H1 (cell line): ENCODE data around the gene NRIP3.

ENCODE experiments used
- PHF8 ChIP-seq: fragments of 200-600 bp; sonication (generic); conservative IDR thresholded peaks from 2 replicates; pipeline ENCODE4 v1.7.1; 2012; ENCODE audit warnings: low read depth, mild to moderate bottlenecking, inconsistent platforms, low read length, moderate library complexity
- TF ChIP-seq, protein P1 (sequence below): fragments of 300-600 bp; sonication (generic); IDR thresholded peaks from 2 replicates; pipeline ENCODE4 v1.7.1; 2012; ENCODE audit warnings: low read length, moderate library complexity, mild to moderate bottlenecking, inconsistent platforms; ENCODE audit not compliant: insufficient replicate concordance
- TF ChIP-seq, protein P2 (sequence below): IDR thresholded peaks from 2 replicates; pipeline ENCODE4 v1.6.1; 2012; ENCODE audit warnings: inconsistent platforms

DNA sequence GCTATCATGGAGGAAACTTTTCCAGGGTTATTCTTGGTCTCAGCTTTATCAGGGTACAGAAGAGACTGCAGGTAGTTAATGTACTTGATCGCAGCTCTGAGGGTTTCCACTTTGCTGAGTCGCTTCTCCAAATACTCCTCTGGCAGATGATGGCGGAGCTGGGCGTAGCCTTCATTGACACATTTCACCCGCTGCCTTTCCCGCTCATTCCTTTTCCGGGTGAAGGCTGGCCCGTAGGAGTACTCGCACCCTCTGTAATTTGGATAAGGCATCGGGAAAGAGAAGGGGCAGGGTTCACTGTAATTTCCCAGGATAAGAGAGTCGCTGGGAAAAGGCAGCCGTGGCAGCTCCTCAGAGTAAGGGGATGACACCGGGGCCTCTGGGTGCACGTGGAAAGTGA lies 66.1 kb downstream of the NRIP3 start:
- TF ChIP-seq, protein P1, sequence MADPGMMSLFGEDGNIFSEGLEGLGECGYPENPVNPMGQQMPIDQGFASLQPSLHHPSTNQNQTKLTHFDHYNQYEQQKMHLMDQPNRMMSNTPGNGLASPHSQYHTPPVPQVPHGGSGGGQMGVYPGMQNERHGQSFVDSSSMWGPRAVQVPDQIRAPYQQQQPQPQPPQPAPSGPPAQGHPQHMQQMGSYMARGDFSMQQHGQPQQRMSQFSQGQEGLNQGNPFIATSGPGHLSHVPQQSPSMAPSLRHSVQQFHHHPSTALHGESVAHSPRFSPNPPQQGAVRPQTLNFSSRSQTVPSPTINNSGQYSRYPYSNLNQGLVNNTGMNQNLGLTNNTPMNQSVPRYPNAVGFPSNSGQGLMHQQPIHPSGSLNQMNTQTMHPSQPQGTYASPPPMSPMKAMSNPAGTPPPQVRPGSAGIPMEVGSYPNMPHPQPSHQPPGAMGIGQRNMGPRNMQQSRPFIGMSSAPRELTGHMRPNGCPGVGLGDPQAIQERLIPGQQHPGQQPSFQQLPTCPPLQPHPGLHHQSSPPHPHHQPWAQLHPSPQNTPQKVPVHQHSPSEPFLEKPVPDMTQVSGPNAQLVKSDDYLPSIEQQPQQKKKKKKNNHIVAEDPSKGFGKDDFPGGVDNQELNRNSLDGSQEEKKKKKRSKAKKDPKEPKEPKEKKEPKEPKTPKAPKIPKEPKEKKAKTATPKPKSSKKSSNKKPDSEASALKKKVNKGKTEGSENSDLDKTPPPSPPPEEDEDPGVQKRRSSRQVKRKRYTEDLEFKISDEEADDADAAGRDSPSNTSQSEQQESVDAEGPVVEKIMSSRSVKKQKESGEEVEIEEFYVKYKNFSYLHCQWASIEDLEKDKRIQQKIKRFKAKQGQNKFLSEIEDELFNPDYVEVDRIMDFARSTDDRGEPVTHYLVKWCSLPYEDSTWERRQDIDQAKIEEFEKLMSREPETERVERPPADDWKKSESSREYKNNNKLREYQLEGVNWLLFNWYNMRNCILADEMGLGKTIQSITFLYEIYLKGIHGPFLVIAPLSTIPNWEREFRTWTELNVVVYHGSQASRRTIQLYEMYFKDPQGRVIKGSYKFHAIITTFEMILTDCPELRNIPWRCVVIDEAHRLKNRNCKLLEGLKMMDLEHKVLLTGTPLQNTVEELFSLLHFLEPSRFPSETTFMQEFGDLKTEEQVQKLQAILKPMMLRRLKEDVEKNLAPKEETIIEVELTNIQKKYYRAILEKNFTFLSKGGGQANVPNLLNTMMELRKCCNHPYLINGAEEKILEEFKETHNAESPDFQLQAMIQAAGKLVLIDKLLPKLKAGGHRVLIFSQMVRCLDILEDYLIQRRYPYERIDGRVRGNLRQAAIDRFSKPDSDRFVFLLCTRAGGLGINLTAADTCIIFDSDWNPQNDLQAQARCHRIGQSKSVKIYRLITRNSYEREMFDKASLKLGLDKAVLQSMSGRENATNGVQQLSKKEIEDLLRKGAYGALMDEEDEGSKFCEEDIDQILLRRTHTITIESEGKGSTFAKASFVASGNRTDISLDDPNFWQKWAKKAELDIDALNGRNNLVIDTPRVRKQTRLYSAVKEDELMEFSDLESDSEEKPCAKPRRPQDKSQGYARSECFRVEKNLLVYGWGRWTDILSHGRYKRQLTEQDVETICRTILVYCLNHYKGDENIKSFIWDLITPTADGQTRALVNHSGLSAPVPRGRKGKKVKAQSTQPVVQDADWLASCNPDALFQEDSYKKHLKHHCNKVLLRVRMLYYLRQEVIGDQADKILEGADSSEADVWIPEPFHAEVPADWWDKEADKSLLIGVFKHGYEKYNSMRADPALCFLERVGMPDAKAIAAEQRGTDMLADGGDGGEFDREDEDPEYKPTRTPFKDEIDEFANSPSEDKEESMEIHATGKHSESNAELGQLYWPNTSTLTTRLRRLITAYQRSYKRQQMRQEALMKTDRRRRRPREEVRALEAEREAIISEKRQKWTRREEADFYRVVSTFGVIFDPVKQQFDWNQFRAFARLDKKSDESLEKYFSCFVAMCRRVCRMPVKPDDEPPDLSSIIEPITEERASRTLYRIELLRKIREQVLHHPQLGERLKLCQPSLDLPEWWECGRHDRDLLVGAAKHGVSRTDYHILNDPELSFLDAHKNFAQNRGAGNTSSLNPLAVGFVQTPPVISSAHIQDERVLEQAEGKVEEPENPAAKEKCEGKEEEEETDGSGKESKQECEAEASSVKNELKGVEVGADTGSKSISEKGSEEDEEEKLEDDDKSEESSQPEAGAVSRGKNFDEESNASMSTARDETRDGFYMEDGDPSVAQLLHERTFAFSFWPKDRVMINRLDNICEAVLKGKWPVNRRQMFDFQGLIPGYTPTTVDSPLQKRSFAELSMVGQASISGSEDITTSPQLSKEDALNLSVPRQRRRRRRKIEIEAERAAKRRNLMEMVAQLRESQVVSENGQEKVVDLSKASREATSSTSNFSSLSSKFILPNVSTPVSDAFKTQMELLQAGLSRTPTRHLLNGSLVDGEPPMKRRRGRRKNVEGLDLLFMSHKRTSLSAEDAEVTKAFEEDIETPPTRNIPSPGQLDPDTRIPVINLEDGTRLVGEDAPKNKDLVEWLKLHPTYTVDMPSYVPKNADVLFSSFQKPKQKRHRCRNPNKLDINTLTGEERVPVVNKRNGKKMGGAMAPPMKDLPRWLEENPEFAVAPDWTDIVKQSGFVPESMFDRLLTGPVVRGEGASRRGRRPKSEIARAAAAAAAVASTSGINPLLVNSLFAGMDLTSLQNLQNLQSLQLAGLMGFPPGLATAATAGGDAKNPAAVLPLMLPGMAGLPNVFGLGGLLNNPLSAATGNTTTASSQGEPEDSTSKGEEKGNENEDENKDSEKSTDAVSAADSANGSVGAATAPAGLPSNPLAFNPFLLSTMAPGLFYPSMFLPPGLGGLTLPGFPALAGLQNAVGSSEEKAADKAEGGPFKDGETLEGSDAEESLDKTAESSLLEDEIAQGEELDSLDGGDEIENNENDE, result no peak
- TF ChIP-seq, protein P2, sequence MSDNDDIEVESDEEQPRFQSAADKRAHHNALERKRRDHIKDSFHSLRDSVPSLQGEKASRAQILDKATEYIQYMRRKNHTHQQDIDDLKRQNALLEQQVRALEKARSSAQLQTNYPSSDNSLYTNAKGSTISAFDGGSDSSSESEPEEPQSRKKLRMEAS, result no peak
- no peak for TF ChIP-seq PHF8
